ENCODE results near the gene RUFY4.

DNA sequence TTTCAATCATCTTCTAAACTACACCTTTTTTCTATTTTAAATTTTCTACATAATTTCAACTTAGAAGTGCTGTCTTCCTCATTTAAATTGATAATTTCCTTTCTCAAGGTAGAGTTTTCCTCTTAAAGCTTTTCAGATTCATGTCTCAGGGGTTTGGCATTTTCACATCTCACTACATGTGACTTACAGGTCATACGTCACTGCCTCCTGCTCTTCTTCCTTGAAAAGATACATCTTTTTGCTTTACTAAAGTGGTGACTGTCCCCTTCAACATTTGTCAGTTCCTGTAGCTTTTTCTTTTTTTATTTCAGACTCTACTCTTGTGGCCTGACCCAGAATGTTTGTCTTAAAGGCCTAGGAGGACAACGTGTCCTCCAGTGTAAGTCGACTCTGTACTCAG, 17.1 kb upstream of the RUFY4 start:
- TF ChIP-seq, protein P1, sequence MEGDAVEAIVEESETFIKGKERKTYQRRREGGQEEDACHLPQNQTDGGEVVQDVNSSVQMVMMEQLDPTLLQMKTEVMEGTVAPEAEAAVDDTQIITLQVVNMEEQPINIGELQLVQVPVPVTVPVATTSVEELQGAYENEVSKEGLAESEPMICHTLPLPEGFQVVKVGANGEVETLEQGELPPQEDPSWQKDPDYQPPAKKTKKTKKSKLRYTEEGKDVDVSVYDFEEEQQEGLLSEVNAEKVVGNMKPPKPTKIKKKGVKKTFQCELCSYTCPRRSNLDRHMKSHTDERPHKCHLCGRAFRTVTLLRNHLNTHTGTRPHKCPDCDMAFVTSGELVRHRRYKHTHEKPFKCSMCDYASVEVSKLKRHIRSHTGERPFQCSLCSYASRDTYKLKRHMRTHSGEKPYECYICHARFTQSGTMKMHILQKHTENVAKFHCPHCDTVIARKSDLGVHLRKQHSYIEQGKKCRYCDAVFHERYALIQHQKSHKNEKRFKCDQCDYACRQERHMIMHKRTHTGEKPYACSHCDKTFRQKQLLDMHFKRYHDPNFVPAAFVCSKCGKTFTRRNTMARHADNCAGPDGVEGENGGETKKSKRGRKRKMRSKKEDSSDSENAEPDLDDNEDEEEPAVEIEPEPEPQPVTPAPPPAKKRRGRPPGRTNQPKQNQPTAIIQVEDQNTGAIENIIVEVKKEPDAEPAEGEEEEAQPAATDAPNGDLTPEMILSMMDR (IDR thresholded peaks at IDR 0.05) = no peak
- no peak for TF ChIP-seq POLR2A (IDR thresholded peaks at IDR 0.05)
